Stimulated activated CD8-positive, alpha-beta memory T cell treated with anti-CD3 and anti-CD28 coated beads, Interleukin-12 subunit alpha, Interleukin-12 subunit beta, amount 100 ng/mL, for 24 hours (primary cell): ENCODE measurements around the gene TMEM52.

Experiments used
- DNase-seq: peaks from one replicate; pipeline ENCODE4 v3.0.0-alpha.2; 2020; ENCODE audit errors: extremely low read depth

The TMEM52 gene

GRCh38 chr1:1918901-1919303 lies at the start of gene TMEM52:
Gene TMEM52 (minus strand): TSS chr1:1919279. CDS start chr1:1919265, 14 bp downstream.
- no peak for DNase-seq

DNA sequence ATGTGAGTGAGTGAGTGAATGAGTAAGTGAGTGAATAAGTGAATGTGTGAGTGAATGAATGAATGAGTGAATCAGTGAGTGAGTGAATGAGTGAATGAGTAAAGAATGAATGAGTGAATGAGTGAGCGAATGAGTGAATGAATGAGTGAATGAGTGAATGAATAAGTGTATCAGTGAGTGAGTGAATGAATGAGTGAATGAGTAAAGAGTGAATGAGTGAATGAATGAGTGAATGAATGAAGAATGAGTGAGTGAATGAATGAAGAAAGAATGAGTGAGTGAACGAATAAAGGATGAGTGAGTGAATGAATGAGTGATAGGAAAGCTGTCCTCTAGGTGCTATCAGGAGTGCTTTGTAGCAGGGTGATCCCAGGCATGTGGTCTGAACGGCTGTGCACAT lies 48.8 kb upstream of the TMEM52 start:
- no peak for DNase-seq

DNA sequence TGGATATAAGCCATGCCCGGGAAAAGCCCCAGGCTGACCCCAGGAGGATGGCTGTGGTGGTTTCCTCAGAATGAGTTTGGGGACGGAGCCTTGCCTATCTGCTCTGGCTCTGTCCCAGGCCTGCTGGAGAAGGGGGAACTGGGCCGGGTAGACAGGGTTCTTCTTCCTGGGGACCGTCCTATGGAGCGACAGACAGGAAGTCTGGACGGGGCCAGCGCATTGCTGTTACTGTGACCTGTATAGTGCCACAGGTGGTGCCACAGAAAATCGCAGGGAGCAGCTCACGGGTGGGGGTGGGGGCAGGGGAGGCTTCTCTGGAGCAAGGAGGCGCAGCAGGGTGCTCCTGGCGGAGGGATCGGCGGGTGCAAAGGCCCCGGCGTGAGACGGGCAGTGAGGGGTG lies 48.1 kb upstream of the TMEM52 start:
- no peak for DNase-seq

DNA sequence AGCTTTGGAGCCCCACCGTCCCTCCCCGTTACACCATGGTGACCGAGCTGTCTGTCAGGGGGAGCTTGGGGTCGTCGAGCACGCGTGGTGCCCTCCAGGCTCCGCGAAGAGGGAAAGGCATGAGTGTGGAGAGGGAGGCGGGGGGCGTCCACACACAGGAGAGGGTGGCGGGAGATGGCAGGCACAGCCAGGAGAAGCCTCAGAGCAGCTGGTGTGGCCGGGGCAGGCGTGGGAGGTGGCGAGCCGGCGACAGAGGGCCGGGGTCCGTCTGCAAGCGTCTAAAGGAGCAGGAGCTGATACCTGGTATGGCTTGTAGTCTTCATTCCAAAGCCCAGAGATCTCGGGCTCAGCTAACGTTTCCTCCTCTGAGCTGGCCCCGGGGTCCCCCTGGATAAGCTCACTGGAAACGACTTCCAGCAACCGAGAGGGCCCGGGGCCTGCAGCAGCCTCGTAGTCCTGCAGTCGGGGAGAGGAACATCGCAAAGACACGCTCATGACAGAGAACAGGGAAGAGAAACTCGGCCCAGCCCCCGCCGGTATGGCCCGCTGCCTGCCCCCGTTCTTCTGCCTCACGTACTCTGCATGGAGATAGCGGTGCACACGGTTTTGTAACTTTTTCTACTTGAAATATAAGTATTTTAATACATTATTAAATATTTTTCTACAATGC lies 47.1 kb upstream of the TMEM52 start:
- DNase-seq = no peak

- DNase-seq = no peak
These were observed 46.5 kb upstream of the TMEM52 start for GRCh38 chr1:1965546-1965945.

DNA sequence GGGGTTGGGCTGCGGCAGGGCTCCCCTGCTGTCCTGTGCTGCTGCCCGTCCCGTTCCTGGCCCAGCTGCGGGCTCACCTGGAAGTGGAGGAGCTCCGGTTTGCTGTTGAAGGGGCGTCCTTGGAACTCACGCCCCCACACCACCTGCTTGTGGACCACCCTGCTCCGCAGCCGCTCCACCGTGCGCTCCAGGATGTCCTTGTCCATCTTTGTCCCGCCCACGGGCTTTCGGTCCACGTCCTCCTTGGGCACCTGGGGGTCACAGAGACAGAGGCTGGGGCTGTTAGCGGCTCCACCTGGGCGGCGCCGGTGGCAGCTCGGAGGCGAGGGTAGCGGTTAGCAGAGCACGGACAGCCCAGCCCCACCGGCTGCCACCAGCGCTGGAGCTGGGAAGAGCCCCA lies 45.7 kb upstream of the TMEM52 start:
- no peak for DNase-seq

DNA sequence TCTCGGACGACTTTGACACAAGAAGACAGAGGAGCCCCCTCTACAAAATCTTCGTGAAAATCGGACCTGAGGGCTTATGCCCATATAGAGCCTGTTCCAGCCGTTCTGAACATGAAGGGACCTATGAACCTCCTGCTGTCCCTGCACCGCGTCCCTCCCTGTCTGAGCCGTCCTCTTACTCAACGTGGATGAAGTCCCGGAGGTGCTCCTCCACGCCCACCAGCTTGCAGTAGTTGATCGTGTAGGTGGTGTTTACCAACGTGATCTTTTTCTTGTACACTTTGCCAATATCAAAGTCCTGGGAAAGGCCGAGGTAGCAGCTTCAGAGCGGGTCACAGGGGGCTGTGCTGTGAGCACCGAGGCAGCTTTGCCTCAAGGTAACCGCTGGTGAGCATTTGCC lies 44.5 kb upstream of the TMEM52 start:
- DNase-seq = no peak

DNA sequence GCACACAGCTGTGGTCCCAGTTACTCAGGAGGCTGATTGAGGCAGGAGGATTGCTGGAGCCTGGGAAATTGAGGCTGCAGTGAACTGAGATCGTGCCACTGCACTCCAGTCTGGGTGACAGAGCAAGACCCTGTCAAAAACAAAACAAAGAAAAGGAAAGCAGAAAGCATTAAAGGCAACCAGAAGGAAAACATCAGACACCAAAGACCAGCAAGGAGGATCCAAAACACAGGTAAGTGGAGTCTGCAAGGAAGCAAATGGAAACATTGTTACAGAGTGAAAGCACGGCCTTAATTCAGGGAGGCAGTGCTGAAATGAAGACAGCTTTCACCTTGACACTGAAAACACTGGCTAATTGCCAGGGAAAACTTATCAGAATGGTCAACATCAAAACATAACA lies 43.7 kb upstream of the TMEM52 start:
- DNase-seq = no peak

DNA sequence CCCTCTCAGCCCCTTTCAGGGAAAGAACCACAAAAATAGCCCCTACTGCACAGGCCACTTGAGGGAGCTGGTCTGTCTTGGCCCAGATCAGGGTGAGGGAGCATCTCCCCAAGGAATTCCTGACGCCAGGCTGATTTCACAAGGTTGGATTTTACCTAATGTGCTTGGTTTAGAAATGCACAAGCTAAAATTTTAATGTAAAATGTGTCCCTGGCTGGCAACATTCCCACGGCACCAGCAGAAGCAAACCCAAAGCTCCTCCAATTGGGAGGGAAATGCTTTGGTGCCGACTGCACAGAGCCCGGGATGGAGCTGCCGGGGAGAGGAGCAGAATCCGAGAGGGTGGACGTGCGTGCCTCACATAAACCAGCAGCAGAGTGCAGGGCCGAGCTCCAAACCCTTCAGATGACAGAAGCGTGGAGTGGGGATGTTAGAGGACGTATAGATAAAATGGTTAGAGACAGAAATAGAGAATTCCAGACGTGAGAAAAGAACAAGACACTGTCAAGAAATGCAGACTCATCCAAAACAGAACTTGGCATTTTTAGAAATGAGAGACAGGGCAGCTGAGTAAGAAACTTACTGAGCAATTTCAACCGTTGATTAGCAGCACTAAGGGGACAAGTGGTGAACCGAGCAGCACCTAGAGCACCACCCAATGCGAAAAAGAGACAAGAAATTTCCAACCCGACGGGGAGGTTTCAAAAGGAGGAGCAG lies 41.6 kb upstream of the TMEM52 start:
- DNase-seq = no peak

- DNase-seq = peak; percentile 42
These were observed 40.9 kb upstream of the TMEM52 start for GRCh38 chr1:1959840-1960479.

DNA sequence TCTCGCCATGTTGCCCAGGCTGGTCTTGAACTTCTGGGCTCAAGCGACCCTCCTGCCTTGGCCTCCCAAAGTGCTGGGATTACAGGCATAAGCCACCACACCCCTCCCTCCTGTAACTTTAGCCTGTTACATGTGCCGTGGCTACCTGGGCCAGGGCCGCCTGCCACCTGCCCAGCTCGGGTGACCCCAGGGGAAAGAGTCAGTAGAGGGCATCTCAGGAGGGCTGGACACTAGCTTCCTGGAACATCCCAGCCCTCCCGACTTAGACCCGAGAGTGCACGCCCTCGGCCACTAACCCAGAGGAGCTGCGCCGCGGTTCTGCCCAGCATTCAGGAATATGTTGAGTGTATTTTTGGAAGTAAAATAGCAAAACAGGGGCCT lies 40.4 kb upstream of the TMEM52 start:
- DNase-seq = no peak

GRCh38 chr1:1958071-1958541 lies 39.0 kb upstream of the TMEM52 start:
- no peak for DNase-seq

DNA sequence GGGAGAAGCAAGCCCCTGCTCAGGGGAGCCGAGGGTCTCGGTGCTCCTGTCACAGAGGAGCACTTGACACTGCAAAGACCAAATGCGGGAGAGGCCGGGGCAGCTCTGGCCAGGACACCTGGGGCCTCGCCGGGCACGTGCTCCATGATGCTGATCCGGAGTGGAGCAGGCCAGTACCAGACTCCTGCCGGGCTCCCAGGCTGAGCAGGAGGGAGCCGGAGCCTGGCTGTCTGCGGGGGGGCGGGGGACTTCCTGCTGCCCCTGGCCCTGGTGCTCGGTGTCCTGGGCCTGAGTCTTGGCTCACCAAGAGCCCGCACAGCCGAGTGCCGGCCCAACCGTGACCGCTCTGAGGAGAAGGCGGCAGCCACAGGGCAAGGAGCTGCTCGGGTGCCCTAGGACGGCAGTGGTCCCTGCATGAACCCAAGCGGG lies 38.5 kb upstream of the TMEM52 start:
- no peak for DNase-seq

- no peak for DNase-seq
These were observed 37.8 kb upstream of the TMEM52 start for GRCh38 chr1:1956586-1957532.

GRCh38 chr1:1956101-1956500 lies 37.0 kb upstream of the TMEM52 start:
- no peak for DNase-seq

- no peak for DNase-seq
These were observed 36.6 kb upstream of the TMEM52 start for GRCh38 chr1:1955621-1956094.

DNA sequence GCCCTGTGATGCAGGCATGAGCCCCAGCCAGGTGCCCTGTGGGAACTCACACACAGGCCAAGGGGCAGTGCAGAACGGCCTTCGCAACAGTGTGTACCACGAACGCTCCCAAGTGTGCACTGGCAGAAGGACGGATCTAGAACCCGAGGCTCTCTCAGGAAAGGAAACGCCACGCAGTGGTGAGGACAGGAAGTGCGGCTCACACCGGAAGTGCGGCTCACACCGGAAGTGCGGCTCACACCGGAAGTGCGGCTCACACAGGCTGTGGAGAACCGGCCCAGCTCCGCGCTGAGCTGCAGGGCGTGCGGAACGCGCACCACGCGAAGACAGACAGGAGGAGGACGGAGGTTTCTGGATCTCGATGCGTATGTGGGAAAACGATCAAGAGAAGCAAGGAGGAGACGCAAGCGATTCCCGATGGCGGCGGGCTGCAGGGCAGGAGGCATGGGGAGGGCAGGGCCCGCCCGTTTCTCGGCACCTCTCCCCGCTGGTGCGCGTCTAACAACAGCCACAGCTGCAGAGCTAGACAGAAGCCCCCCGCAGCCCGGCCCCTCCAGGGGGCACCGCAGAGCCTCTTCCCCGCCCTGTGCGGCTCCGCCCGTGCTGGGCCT lies 35.9 kb upstream of the TMEM52 start:
- no peak for DNase-seq

GRCh38 chr1:1954015-1954414 lies 34.9 kb upstream of the TMEM52 start:
- no peak for DNase-seq

GRCh38 chr1:1950940-1951339 lies 31.9 kb upstream of the TMEM52 start:
- no peak for DNase-seq

- DNase-seq = no peak
These were observed 29.7 kb upstream of the TMEM52 start for GRCh38 chr1:1948783-1949182.

GRCh38 chr1:1947493-1947892 lies 28.4 kb upstream of the TMEM52 start:
- no peak for DNase-seq
